GM10248 (cell line): ENCODE data around the gene PRKCH.

Source experiments
- CTCF ChIA-PET: fragments of 300-600 bp; sonication (Branson Sonifier 250); formaldehyde crosslinking; extraction: SDS; loops from one replicate; lab custom pipeline; 2021; ENCODE audit warnings: antibody characterized with exemption; lab: Yijun Ruan, JAX
- POLR2A ChIA-PET: fragments of 350-650 bp; sonication (Branson Sonifier 250); formaldehyde crosslinking; extraction: SDS; loops from one replicate; lab custom pipeline; 2020; ENCODE audit warnings: antibody characterized with exemption; lab: Yijun Ruan, JAX
- DNase-seq: peaks from one replicate; pipeline ENCODE4 v3.0.0; 2012; ENCODE audit errors: extremely low spot score
- CTCF ChIP-seq: IDR thresholded peaks from 2 replicates; pipeline ENCODE4 v1.5.1; 2012; ENCODE audit warnings: mild to moderate bottlenecking, low read depth; ENCODE audit errors: extremely low read depth, missing control alignments, control extremely low read depth

Gene PRKCH

DNA sequence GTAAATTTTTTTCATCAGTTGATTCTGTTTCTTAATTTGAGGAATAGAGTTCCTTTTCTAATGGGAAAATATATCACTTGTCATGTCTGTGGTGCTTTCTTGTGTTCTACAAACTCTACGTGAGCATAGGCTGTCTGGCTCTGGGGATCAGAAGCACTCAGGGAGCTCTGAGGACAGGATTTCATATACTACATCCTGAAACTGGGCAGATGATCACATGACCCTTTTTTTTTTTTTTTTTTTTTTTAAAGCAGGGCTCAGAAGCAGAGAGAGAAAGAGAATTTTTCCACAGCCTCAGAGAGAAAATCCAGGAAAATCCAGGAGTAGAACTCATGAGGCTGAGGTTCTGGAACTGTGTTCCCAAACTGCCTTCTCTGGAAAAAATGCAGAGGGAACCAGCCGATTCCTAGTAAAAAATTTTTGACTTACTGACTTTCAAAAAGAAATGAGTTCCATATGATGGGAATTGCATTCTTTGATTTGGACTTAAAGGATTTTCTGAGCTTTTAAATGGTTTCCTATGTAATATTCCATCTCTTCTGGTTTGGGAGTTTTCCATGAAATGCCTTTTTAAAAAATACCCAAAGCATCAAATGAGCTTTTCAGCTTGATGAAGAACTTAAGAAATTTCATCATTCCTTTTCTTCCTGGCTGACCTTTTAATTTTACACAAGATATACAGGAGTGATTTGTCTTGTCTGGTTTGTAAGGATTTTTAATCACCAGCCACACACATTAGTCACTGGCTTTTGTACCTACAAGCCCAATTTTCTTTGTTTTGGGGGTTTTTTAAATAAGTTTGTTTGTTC lies 190.9 kb downstream of the PRKCH start:
- no peak for DNase-seq
- CTCF ChIA-PET = interaction anchor here (1.7 to 2.4 kb wide), 2 partner anchors 10 to 325 kb away, joined by 5 to 8 read pairs; no protein-coding TSS in a partner anchor
- POLR2A ChIA-PET = no interaction called here
- TF ChIP-seq CTCF = no peak

- CTCF ChIA-PET = interaction anchor here (2.4 kb wide), 1 partner anchor 323 kb away, joined by 8 read pairs; no protein-coding TSS in a partner anchor
- POLR2A ChIA-PET = no interaction called here
- TF ChIP-seq CTCF = no peak
- DNase-seq = no peak
Measured at GRCh38 chr14:61513986-61514830, 192.8 kb downstream of the PRKCH start.

DNA sequence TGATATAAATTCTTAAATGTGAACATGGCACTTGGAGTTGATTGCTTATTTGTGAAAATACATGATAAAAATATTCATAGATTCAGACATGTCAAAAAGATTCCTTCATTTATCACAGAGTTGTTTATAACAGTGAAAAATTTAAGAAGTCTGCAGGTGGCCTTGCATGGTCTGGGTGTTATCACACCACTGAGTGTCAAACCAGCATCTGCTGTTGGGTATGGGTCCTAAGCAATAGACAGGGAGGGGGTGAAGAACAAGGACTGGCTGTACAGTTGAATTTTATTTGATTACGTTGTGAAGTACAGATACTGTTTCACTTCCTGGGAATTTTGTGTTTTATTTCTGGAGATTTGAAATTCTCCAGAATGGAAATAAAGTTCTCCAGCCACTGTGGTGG lies 193.5 kb downstream of the PRKCH start:
- CTCF ChIA-PET = no interaction called here
- POLR2A ChIA-PET = no interaction called here
- no peak for DNase-seq
- no peak for TF ChIP-seq CTCF

GRCh38 chr14:61515436-61516117 lies 194.2 kb downstream of the PRKCH start:
- TF ChIP-seq CTCF = no peak
- CTCF ChIA-PET = no interaction called here
- DNase-seq = no peak
- POLR2A ChIA-PET = no interaction called here

DNA sequence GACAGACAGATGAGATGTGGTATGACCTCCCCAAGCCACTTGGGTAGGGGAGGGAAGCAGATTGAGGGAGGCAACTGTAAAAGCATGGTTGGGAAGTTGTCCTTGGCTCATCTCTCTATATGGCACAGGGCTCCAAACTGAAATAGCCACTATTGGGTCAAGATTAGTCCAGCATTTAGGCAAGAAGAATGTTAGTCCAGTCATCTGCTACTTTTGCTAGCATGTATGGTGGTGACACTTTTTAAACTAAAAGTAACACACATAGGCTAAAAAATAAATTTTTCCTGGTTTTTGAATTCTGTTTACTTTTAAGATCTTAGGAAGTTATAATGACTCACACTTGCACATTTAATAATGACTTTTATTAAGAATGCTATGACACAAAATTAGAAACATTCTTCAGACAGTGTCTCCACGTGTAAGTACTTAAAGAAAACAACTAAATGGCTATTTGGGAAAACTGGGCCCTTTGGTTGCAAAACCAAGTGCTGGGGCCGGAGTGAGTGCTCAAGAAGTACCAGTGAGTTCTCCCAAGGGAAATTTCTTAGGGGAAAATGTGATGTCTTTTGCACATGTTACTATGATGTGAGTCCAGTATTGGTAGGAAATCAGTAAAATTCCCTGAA lies 194.9 kb downstream of the PRKCH start:
- no peak for DNase-seq
- TF ChIP-seq CTCF = no peak
- ChIA-PET CTCF (no interaction called here), POLR2A (no interaction called here)
